ENCODE measurements around the gene LZIC. TPM values are rescaled to one million over a fixed set of nuclear protein-coding genes. Genes with fewer than 3 reads are reported as not detected.
A peak's percentile ranks its signal among the peaks of the same experiment; 100 is the strongest.

LZIC gene
- total RNA-seq, 1 donor: 37.6 TPM

GRCh38 chr1:9882296-9882944, 60.8 kb downstream of the LZIC start:
- TF ChIP-seq CTCF (IDR thresholded peaks at IDR 0.05; ENCODE audit: insufficient read depth, low read depth, low read length): no peak
- no peak overlapping the region for H3K4me3 ChIP-seq (ENCODE audit: low read depth, low read length)
- no peak for DNase-seq (ENCODE audit: low read depth)

- peak; percentile 42 for DNase-seq (ENCODE audit: low read depth)
- no peak overlapping the region for H3K4me3 ChIP-seq (ENCODE audit: low read depth, low read length)
- no peak for TF ChIP-seq CTCF (IDR thresholded peaks at IDR 0.05; ENCODE audit: insufficient read depth, low read depth, low read length)
Observed at GRCh38 chr1:9881838-9882249, 61.3 kb downstream of the LZIC start.

Small RNA genes within 50 kb of the gene (small RNA-seq; reads per million reads assigned to genes)
- 0.85 reads per million for gene MIR5697

Other genes starting within 250 kb of the LZIC start
- 90.2 and 126 TPM in 2 replicates for gene CLSTN1, start 119.4 kb downstream of the LZIC start, total RNA-seq
- gene CTNNBIP1, start 33.1 kb downstream of the LZIC start, total RNA-seq: 13.4 and 20.3 TPM in 2 replicates
- gene NMNAT1, start 84 bp upstream of the LZIC start, total RNA-seq: 7.1 and 13.8 TPM in 2 replicates
- gene RBP7, start 53.8 kb upstream of the LZIC start, total RNA-seq: 0.43 TPM in 1 of 2 replicates, not detected in the other
- 42.8 and 47.9 TPM in 2 replicates for gene UBE4B, start 89.6 kb upstream of the LZIC start, total RNA-seq

Measured in fibroblast of villous mesenchyme (primary cell).